NCI-H2107 (cell line): ENCODE results near the gene PTGER1.
"Not testable (repeated sequence)": the region's sequence is repeated elsewhere in the genome, so short reads cannot be mapped to it uniquely, and the experiment has no call there.

Experiments
- DNase-seq: peaks from one replicate; lab custom pipeline; 2025; lab: John Stamatoyannopoulos, UW

PTGER1 gene

DNA sequence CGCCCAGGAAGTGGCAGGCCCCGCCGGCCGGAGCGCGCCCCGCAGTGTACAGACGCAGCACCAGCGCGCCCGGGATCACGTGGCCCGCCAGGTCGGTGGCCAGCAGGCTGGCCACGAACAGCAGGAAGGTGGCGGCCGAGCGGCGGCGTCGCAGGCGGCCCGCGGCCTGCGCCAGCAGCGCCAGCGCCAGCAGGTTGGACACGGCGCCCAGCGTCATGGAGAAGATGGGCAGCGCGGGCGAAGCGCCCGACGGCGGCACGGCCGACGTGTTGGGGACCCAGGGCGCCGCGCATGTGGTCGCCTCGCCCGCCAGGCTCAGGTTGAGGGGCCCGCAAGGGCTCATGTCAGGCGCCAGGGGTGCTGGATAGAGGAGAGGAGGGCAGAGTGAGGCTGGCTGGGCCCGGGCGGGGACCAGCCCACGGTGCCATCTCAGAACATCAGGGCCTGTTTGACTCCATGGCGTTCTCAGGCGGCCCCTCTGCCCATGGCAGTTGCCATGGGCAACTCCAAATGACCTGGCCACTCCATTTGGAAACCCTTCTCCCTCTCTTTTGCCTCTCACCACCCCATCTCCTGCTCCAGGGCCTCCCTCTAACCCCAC, 1.1 kb downstream of the PTGER1 start:
- DNase-seq: no peak

DNA sequence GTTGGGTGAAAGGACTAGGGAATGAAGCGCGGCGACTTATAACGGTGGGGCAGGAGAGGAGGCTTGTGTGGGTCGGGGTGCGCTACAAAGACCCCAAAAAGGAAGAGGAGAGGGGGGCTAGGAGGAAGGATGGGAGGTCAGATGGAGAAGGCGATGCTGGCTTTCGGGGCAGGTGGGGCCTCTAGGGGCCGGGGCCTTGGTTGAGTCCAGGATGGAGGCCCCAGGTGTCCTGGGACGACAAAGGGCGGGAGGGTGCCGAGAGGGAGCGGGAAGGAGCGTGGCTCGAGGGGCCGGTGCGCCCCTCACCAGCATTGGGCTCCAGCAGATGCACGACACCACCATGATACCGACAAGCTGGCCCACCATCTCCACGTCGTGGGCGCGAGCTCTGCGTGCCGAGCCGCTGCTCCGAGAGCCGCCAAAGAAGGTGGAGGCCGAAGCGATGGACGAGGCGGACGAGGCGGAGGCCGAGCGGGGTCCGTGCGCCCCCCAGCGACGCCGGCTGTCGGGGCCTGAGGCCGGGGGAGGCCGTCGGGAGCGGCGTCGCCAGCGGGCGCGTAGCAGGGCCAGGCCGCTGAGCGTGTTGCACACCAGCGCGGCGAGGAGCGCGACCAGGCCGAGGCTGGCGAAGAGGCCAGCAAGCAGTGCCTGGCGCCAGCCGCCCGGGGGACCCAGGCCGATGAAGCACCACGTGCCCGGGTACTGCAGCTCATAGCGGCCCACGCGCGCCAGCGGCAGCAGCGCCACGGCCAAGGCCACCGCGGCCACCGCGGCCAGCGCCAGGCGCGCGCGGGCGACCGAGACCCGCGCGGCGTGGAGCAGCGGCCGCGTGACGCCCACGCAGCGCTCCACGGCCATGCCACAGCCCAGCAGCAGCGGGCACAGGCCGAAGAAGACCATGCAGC, 1.8 kb downstream of the PTGER1 start:
- DNase-seq: no peak

DNA sequence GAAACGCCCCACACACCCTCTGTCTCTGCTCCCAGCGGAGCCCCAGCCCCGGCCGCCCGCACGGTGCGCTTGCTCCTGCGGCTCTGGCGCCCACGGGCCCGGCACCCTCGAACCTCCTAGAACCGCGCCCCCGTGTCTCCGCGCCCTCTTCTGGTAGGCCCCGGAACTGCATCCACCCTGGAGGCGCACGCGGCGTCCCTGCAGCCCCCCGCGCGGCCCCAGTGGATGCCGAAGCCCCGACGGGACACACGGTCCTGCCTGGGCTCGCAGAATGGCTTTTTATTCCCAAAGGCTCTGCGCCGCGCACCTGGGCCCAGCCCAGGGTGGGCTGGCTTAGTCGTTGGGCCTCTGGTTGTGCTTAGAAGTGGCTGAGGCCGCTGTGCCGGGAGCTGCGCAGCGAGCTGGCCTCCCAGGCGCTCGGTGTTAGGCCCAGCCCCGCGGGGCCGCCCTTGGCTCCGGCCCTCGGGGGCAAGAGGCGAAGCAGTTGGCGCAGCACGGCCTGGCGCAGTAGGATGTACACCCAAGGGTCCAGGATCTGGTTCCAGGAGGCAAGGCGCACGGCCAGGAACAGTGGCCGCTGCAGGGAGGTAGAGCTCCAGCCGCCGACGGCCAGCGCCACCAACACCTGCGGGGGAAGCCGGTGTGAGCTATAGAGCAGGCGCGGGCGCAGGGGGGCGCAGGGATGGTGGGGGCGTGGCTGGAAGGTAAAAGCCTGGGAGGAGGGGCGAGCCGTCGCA, 2.8 kb downstream of the PTGER1 start:
- peak; percentile 64 for DNase-seq

DNA sequence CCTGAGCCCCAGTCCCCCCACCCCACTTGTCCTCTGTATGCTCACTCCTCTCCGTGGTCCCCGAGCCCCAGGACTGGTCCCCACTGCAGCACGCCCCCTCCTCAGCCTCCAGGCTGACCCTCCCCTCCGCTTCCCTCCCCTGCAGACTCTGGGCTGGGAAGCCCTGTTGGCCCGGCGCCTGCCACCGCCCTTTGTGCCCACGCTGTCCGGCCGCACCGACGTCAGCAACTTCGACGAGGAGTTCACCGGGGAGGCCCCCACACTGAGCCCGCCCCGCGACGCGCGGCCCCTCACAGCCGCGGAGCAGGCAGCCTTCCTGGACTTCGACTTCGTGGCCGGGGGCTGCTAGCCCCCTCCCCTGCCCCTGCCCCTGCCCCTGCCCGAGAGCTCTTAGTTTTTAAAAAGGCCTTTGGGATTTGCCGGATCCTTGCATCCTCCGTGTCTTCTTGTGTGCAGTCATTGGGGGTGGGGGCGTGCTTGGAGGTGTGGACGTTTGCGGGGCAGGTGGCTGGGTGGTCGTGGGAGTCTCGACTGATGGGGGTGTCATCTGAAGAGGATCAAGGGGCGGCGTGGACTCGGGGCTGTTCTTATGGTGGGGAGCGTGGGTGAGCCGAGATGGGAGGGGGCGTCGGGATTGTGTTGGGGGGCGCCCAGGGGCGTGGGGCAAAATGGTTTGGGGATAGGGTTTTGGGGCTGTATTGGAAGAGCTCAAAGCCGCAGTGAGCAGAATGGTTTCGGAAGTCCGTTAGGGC, 3.5 kb downstream of the PTGER1 start:
- no peak for DNase-seq

DNA sequence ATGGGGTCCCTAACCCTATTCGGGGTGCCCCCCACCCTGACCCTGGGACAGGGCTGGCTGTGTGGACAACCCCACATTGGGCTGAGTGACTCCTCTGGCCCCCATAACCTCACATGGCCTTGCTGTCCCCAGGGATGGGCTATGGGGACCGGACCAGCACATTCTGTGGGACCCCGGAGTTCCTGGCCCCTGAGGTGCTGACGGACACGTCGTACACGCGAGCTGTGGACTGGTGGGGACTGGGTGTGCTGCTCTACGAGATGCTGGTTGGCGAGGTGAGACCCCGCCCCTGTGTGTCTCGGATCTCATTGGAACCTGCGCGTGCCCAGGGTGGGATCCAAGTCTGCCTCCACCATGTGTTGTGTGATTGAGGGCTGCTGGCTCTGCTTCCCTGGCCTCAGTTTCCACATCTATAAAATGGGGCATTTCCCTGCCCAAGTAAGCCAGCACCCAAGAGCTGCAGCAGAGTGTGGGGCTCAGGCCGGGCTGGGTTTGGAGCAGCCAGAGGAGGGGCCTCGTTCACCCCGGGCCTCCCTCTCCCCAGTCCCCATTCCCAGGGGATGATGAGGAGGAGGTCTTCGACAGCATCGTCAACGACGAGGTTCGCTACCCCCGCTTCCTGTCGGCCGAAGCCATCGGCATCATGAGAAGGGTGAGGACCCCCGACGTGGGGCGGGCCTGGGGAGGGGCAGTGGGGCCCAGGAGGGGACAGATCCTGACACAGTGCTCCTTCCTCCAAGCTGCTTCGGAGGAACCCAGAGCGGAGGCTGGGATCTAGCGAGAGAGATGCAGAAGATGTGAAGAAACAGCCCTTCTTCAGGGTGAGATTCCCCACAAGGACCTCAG, 4.9 kb downstream of the PTGER1 start:
- no peak for DNase-seq

DNA sequence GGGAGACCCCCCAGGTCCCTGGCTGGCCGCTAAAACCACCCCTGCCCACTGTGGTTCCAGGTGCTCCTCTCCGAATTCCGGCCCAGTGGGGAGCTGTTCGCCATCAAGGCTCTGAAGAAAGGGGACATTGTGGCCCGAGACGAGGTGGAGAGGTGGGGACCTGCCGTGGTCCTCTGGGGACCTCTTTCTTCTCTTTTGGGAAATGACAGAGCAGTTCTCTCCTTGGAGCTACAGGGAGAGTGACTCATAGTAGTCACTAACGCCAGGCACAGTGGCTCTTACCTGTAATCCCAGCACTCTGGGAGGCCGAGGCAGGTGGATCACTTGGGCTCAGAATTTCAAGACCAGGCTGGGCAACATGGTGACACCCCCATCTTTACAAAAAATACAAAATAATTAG, 7.3 kb downstream of the PTGER1 start:
- no peak for DNase-seq

DNA sequence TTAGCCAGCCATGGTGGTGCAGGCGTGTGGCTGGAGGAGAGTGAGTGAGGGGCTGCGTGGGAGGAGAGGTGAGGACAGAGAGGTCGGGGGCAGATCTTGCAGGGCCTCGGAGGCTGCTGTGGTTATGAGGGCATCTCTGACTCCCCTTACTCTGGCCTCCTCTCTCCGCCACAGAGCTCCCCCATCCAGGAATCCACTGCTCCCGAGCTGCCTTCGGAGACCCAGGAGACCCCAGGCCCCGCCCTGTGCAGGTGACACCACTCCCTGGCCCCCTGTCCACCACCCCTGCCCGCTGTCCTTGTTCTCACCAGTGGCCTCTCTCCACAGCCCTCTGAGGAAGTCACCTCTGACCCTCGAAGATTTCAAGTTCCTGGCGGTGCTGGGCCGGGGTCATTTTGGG, 7.8 kb downstream of the PTGER1 start:
- no peak for DNase-seq

DNA sequence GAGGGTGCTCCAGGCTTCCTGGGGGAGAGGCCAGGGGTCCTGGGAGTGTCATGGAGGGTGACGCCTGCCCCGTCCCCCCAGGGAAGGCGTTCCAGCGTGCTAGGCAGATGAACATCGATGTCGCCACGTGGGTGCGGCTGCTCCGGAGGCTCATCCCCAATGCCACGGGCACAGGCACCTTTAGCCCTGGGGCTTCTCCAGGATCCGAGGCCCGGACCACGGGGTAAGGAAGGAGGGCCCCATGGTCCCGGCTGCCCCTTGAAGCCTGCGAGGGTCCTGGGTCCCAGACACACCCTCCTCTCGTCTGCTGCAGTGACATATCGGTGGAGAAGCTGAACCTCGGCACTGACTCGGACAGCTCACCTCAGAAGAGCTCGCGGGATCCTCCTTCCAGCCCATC, 11.4 kb downstream of the PTGER1 start:
- no peak for DNase-seq

DNA sequence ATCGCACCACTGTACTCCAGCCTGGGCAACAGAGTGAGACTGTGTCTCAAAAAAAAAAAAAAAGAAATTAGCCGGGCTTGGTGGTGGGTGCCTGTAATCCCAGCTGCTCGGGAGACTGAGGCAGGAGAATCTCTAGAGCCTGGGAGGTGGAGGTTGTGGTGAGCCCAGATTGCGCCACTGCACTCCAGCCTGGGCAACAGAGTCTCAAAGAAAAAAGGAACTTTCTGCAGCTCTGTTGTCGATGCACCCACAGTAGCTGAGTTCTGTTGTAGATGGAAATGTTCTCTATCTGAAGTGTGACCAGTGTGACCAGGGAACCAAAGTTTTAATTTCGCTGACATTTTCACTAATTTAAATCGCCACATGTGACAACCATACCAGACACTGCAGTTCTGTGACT, 12.8 kb downstream of the PTGER1 start:
- not testable (repeated sequence) for DNase-seq

DNA sequence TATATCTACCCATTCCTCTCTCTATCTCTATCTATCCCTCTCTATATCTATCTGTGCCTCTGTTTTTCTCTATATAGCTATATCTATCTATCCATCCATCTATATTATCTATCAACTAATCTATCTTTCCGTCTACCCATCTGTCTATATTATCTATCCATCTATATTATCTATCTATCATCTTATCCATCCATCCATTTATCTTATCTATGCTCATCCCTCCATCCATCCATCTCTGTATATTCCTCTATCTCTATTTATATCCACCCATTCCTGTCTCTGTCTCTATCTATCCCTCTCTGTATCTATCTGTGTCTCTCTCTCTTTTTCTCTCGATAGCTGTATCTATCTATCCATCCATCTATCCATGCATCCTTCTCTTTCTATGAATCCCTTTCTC, 14.2 kb downstream of the PTGER1 start:
- DNase-seq: no peak

DNA sequence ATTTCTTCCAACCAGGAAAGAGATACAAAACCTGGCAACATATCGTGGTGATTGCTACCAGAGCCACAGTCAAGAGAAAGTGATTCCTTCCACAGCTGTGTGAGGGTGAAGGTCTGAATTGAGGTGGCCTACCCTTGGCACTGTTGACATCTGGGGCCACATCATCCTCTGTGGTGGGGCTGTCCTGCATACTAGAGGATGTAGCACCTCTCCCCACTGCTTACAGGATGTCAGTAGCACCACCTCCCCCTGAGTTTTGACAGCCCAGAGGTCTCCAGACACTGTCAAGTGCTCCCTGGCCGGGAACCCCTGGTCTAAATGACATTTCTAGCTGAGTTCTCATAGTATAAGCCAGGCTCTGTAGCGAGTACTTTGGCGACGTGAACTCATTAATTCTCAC, 15.5 kb downstream of the PTGER1 start:
- DNase-seq: no peak

DNA sequence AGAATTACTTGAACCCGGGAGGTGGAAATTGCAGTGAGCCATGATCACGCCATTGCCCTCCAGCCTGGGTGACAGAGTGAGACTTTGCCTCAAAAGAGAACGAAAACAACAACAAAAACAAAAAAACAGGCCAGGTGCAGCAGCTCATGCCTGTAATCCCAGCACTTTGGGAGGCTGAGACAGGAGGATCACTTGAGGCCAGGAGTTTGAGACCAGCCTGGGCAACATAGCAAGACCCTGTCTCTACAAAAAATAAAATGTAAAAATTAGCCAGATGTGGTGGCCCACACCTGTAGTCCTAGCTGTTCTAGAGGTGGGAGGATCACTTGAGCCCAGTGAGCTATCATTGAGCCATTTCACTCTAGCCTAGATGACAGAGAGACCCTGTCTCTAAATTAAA, 22.9 kb downstream of the PTGER1 start:
- not testable (repeated sequence) for DNase-seq

DNA sequence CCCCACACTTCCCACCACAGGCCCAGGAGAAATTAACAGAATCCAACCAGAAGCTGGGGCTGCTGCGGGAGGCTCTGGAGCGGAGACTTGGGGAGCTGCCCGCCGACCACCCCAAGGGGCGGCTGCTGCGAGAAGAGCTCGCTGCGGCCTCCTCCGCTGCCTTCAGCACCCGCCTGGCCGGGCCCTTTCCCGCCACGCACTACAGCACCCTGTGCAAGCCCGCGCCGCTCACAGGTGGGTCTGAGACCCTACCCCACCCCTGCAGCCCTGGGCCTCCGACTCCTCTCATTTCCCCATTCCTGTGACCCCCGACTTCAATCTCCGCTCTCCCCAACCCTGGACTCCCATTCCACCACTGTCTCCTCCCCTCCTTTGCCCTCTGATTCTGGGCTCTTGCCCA, 24.3 kb downstream of the PTGER1 start:
- no peak for DNase-seq

DNA sequence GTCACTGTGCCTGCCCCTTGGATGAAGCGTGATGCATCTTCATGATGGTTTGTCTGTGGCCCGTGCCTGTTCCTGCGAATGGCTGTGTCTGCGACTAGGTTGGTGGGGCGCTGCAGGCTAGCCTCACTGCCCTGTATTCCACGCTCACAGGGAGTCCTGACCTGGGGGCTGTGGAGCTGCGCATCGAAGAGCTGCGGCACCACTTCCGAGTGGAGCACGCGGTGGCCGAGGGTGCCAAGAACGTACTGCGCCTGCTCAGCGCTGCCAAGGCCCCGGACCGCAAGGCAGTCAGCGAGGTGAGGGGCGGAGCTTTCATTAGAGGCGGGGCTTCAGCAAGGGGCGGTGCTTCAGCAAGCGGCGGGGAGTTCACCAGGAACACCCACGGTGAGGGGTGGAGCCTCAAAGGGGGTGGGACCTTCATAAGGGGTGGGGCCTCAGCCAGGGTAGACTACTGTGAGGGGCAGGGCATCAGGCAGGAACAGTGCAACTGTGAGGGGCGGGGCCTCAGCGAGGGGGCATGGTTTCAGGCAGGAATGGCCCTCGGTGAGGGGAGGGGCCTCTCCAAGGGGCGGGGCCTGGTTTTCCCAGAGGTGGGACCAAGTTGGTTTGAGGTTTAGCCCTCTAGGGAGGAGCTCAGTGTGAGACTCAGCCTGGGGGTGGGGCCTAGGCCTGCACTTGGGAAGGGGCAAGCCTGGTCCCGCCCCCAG, 24.8 kb downstream of the PTGER1 start:
- DNase-seq: no peak

DNA sequence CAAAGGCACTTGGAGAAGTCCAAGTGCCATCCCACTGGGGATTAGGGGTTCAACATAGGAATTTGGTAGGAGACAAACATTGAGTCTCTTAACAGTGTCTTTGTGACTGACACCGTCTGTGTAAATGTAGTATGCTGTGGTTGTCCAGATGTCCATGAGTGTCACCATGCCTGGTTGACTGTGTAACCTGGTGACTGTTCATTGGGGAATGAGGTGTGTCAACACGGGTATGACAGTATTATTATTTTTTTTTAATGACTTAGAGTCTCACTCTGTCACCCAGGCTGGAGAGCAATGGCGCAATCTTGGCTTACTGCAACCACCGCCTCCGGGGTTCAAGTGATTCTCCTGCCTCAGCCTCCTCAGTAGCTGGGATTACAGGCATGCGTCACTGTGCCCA, 25.8 kb downstream of the PTGER1 start:
- DNase-seq: no peak

DNA sequence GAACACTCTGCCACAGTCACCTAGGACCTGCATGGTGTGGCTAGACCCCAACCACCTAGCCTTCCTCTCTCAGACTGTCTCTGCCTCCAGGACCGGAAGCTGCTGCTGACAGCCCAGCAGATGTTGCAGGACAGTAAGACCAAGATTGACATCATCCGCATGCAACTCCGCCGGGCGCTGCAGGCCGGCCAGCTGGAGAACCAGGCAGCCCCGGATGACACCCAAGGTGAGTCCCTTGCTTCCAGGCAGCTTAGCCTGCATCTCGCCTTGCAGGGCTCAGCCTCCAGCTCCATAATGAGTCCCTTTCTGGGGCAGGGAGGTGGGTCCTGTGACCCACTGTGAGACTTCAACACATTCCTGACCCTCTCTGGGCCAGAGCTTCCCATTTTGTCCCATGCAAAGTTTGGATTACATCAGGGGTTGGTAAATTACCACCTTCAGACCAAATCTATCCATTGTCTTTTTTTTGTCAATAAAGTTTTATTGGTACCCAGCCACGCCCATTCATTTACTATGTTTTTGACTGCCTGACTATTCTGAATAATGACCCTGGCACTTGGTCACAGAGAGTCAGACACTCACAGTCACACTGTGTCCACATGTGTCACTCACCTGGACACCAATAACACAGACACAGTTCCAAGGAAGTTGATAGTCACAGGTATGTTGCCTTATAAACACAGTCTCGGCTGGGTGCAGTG, 28.7 kb downstream of the PTGER1 start:
- no peak for DNase-seq

DNA sequence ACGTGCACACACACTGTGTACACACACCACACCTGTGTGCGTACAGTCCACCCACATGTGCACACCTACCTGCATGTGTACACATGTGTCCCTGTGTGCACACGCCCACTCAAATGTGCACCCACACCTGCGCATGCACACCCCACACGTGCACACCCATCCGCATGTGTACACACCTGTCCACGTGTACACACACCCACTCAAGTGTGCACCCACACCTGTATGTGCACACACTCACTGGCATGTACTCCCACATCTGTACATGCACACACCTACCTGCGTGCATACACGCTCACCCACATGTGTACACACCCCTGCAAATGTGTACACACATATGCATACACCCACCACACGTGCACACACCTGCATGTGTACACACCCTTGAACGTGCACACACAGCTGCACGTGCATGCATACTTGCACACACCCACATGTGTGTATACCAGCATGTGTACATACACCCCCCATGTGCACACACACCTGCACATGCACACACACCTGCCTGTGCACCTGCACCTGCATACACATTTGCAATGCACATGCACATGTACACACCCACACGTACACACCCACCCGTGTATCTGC, 31.4 kb downstream of the PTGER1 start:
- no peak for DNase-seq

DNA sequence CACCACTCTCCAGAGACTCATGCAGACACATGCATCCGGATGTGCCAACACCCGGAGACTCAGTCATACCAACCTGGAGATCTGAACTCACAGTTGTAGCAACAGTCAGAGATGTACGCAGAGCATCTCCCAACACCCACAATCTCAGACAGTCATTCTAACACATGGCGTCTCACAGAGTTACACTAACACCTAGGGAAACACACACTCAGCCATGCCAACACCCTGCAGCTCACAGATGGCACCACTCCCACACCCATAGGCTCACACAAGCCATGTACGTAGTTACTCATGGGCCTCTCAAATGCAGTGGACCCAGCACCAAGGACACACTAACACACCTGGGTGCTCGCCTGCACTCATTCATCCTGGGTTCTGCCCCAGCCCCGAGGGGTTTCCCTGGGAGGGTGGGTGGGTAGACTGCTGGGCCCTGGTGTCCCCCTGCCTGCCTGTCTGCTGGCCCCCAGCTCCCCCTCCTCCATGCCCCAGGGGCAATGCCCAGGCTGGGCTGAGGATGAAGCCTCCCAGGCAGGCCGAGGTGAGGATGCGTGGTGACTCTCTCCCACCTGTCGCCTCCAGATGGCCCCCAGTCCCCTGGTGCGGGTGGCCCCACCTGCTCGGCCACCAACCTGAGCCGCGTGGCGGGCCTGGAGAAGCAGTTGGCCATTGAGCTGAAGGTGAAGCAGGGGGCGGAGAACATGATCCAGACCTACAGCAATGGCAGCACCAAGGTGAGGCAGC, 32.1 kb downstream of the PTGER1 start:
- no peak for DNase-seq
